Activated CD4-positive, alpha-beta T cell treated with anti-CD3 and anti-CD28 coated beads, Interleukin-2, Interleukin-6, amounts not matched to agents 100 ng/mL and 50 ng/mL, durations not matched to agents 16 hours and 8 hours (primary cell): ENCODE results near the gene ANKRD39.
"Not testable (repeated sequence)": the region's sequence is repeated elsewhere in the genome, so short reads cannot be mapped to it uniquely, and the experiment has no call there.

Experiments
- DNase-seq: peaks from one replicate; pipeline ENCODE4 v3.0.0-alpha.2; 2020

The ANKRD39 gene

GRCh38 chr2:96805946-96806345 is 51.9 kb downstream of the ANKRD39 start:
- DNase-seq: not testable (repeated sequence)

- DNase-seq: no peak
These were observed 52.8 kb downstream of the ANKRD39 start for GRCh38 chr2:96804986-96805385.

DNA sequence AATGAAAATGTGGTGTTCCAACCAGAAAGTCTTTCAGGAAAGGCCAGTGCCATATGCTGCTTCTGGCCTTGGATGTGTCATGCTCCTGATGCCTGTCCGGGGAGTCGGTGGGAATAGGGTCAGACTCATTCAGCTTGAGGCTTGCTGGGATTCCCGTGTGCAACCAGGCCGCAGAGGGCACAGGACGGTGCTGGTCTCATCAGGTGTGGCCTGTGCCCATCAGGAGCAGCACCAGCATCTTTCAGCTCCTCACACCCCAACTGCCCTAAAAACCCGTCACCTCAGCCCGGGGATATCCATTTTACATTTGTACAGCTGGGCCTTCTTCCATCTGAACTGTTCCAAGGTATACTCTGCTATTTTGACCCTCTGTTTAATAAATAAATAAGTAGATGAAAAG is 55.1 kb downstream of the ANKRD39 start:
- no peak for DNase-seq

DNA sequence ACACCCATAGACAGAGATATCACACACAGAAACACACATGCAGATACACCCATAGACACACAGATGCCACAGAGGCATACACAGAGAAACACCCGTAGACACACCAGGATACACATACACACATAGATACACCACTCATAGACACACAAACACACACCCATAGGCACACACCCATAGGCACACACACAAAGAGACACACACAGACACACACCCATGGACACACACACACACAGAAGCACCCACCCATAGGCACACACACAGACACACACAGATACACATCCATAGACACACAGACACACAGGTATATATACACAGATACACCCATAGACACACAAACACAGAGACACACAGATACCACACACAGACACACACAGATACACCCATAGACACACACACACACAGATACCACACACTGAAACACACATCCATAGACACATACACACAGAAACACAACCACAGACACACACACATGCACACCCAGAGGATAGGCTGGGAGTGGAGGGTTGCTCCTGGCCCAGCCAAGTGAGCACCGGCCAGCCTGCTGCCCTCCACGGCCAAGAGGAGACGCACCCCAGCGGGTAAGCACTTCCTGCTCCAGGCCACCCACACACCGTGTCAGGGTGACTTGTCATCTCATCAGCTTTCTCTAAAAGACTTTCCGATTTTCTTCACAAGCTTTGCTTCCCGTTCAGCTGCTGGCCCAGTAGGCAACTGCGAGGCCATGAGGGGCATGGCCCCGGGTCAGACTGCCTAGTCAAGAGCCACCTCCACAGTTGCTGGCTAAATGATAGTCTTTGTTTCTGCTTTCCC is 55.8 kb downstream of the ANKRD39 start:
- peak; percentile 27 for DNase-seq

DNA sequence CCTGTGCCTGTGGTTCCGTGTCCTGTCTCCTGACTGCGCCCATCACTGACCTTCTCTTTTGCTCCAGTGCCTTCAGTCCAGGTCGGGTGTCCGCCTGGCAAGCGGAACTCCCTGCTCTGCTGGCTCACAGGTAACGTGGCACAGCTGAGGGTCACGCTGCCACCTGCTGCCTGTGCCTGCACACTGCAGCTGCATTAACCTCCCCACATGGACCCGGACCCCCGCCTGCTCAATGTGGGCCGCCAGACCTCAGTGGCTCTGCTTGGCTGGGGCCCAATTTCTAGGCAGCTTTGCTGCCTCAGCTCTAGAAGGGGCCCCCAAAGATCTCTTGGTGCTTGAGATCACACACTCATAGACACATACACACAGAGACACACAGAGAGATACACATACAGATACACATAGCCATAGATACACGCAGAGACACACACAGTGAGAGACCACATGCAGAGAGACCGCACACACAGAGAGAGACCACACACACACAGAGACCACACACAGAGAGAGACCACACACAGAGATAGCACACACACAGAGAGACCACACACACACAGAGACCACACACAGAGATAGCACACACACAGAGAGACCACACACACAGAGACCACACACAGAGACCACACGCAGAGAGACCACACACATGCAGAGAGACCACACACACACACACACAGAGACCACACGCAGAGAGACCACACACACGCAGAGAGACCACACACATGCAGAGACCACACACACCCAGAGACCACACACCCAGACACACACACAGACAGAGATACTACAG is 56.6 kb downstream of the ANKRD39 start:
- DNase-seq: peak; percentile 74

- DNase-seq: no peak
These were observed 57.5 kb downstream of the ANKRD39 start for GRCh38 chr2:96800061-96801004.

DNA sequence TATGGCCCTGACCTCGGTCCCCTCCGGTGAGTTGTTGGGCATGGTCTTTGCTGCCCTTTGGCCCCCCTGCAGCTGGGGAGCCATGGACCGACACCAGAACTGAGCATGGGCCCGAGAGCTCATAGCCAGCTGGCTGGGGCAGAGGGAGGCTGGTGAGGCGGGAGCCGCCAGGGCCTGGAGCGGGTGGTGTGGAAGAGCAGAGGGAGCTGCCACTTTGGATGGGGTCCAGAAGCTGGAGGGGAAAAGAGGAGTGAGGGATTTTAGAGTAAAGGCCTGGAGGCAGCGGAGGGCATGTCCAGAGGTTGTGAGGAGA is 58.2 kb downstream of the ANKRD39 start:
- DNase-seq: no peak

DNA sequence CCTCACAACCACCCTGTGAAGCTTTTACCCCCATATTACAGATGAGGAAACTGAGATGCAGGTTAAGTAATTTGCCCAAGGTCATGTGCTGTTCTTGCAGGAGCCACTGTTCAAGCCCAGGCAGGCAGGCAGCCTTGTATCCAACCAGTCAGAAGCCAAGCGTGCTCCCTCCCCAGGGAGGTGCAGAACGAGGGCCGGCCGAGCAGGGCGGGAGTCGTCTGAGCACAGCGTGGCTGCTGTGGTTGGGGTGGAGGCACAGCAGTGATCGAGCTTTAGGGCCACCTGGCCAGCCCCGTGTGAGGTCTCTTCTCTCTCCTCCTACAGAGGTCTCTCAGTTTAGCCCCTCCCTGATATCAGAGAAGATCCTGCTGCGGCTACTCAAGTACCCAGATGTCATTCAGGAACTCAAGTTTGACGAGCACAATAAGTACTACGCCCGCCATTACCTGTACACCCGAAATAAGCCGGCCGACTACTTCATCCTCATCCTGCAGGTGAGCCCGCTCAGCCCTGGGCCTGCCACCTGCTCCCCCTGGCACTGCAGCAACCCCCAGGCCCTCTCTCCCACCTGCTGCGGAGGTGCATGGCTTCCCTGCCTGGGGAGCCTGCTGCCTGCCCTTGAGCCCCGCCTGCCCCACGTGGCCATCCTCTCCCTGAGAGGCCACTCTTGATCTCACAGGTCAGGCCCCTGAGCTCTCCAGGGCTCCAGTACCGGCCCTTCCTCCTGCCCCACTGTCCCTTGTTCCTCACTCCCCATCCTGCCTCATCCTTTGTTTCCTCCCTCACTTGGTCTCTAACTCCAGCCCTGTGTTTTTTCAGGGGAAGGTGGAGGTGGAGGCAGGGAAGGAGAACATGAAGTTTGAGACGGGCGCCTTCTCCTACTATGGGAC is 58.8 kb downstream of the ANKRD39 start:
- no peak for DNase-seq
